HCT116 (cell line): Measurements from ENCODE around the gene AADACL4. TPM values are rescaled to one million over a fixed set of nuclear protein-coding genes. Genes with fewer than 3 reads are reported as not detected.

Source experiments
- ATAC-seq: fragments of 200-7000 bp; cut with Tn5 transposase; 2 replicates; pipeline ENCODE4 v1.9.1; 2020; ENCODE audit warnings: mild to moderate bottlenecking, moderate library complexity
- BruUV-seq: library from RNA; stranded (reverse); fragments of 400-500 nt; replicated peaks from 2 replicates; lab custom pipeline; 2021; lab: Mats Ljungman, UMichigan
- CTCF ChIA-PET: fragments of 300-600 bp; sonication (Branson Sonifier 250); formaldehyde crosslinking; loops from one replicate; lab custom pipeline; 2021; ENCODE audit warnings: antibody characterized with exemption; lab: Charles Lee
- POLR2A ChIA-PET: fragments of 300-600, 350-600 bp; sonication (Branson Sonifier 250); formaldehyde crosslinking; loops from one replicate; lab custom pipeline; 2021; ENCODE audit warnings: antibody characterized with exemption; lab: Charles Lee
- RAD21 ChIA-PET, 2 experiments: fragments of 300-600 bp; sonication (Branson Sonifier 250); formaldehyde crosslinking; loops; one replicate each; lab custom pipeline; 2023; ENCODE audit warnings: low total read pairs in 2 of 2; ENCODE audit not compliant: uncharacterized antibody in 2 of 2, unreplicated experiment in 2 of 2, low non-redundant PET in 1 of 2; lab: Charles Lee
- DNase-seq: peaks from one replicate; pipeline ENCODE4 v3.0.0-alpha.2; 2010; ENCODE audit warnings: low read depth, low spot score
- H2AFZ ChIP-seq: fragments of 200-600 bp; shearing (Covaris generic), sonication (generic); 2 replicates; pipeline ENCODE4 v1.6.1; 2017; ENCODE audit warnings: low read depth, mixed run types, mixed read lengths, antibody characterized with exemption, low read length; ENCODE audit not compliant: poor library complexity, severe bottlenecking
- H3K27ac ChIP-seq: 2 replicates; pipeline ENCODE4 v1.5.1; 2012; ENCODE audit warnings: low read depth, low read length
- H3K27me3 ChIP-seq: fragments of 200-600 bp; sonication (generic); 2 replicates; pipeline ENCODE4 v1.6.1; 2016; ENCODE audit warnings: mixed run types, low read length, mixed read lengths; ENCODE audit not compliant: insufficient read depth
- H3K36me3 ChIP-seq, 2 experiments: fragments of 200-500 bp in 1 of 2; fragments of 200-600 bp in 1 of 2; sonication (Bioruptor generic) in 1 of 2; sonication (generic) in 1 of 2; 2 replicates each; pipeline versions ENCODE4 v1.5.1 to v1.6.1; 2014 to 2016; ENCODE audit warnings: low read length in 2 of 2, inconsistent platforms in 1 of 2, mixed read lengths in 1 of 2, mixed run types in 1 of 2; ENCODE audit not compliant: insufficient read depth in 2 of 2, control insufficient read depth in 1 of 2
- H3K4me1 ChIP-seq, 2 experiments: fragments of 200-600 bp in 1 of 2; sonication (generic) in 1 of 2; 2 replicates each; pipeline versions ENCODE4 v1.5.1 to v1.6.1; 2012 to 2017; ENCODE audit warnings: low read length in 2 of 2, inconsistent platforms in 1 of 2, mild to moderate bottlenecking in 1 of 2, mixed read lengths in 1 of 2, mixed run types in 1 of 2, moderate library complexity in 1 of 2; ENCODE audit not compliant: insufficient read depth in 2 of 2, control insufficient read depth in 1 of 2
- H3K4me2 ChIP-seq: fragments of 200-600 bp; sonication (generic); 2 replicates; pipeline ENCODE4 v1.6.1; 2017; ENCODE audit warnings: mixed run types, low read length, mixed read lengths
- H3K4me3 ChIP-seq, 2 experiments: fragments of 200-600 bp in 1 of 2; sonication (generic) in 1 of 2; replicated peaks in 1 of 2; 2 replicates each; pipeline ENCODE4 v1.5.1; 2011 to 2016; ENCODE audit warnings: low read length in 2 of 2, control low read depth in 1 of 2, low read depth in 1 of 2, mild to moderate bottlenecking in 1 of 2, mixed read lengths in 1 of 2, mixed run types in 1 of 2
- H3K79me2 ChIP-seq: fragments of 200-600 bp; sonication (generic); 2 replicates; pipeline ENCODE4 v1.6.1; 2017; ENCODE audit warnings: mild to moderate bottlenecking, mixed run types, low read length, moderate library complexity, mixed read lengths; ENCODE audit not compliant: insufficient read depth
- H3K9ac ChIP-seq: fragments of 200-600 bp; sonication (generic); 2 replicates; pipeline ENCODE4 v1.6.1; 2016; ENCODE audit warnings: low read length, mixed read lengths
- H3K9me2 ChIP-seq: fragments of 200-600 bp; sonication (generic), shearing (Covaris generic); 2 replicates; pipeline ENCODE4 v1.6.1; 2017; ENCODE audit warnings: mixed run types, mild to moderate bottlenecking, moderate library complexity; ENCODE audit not compliant: insufficient read depth
- H3K9me3 ChIP-seq, 2 experiments: fragments of 200-500 bp in 1 of 2; fragments of 200-600 bp in 1 of 2; sonication (Bioruptor generic) in 1 of 2; sonication (generic) in 1 of 2; 2 replicates each; pipeline ENCODE4 v1.6.1; 2014 to 2017; ENCODE audit warnings: low read length in 2 of 2, mixed read lengths in 2 of 2, inconsistent platforms in 1 of 2, low read depth in 1 of 2, mild to moderate bottlenecking in 1 of 2, mixed run types in 1 of 2, moderate library complexity in 1 of 2; ENCODE audit not compliant: control insufficient read depth in 1 of 2, insufficient read depth in 1 of 2
- H4K20me1 ChIP-seq: fragments of 200-600 bp; sonication (generic), shearing (Covaris generic); 2 replicates; pipeline ENCODE4 v1.6.1; 2017; ENCODE audit warnings: mixed run types, mild to moderate bottlenecking, moderate library complexity; ENCODE audit not compliant: insufficient read depth
- ATF3 ChIP-seq: IDR thresholded peaks from 2 replicates; pipeline ENCODE4 v1.6.1; 2012
- CEBPB ChIP-seq: IDR thresholded peaks from 2 replicates; pipeline ENCODE4 v1.6.1; 2012; ENCODE audit warnings: low read depth
- ELF1 ChIP-seq: IDR thresholded peaks from 2 replicates; pipeline ENCODE4 v1.6.1; 2012; ENCODE audit warnings: low read depth, borderline replicate concordance
- EZH2 ChIP-seq: fragments of 200-600 bp; sonication (generic); IDR thresholded peaks from 2 replicates; pipeline ENCODE4 v1.6.1; 2017; ENCODE audit warnings: antibody characterized with exemption, mixed run types
- EZH2phosphoT487 ChIP-seq: fragments of 200-600 bp; IDR thresholded peaks from 2 replicates; pipeline ENCODE4 v1.6.1; 2018; ENCODE audit warnings: antibody characterized with exemption, borderline replicate concordance
- JUND ChIP-seq: IDR thresholded peaks from 2 replicates; pipeline ENCODE4 v1.6.1; 2012
- POLR2A ChIP-seq: IDR thresholded peaks from 2 replicates; pipeline ENCODE4 v1.7.0; 2011; ENCODE audit warnings: borderline replicate concordance; ENCODE audit not compliant: insufficient read depth, insufficient read length; ENCODE audit errors: extremely low read depth
- POLR2AphosphoS5 ChIP-seq: IDR thresholded peaks from 2 replicates; pipeline ENCODE4 v1.6.1; 2011; ENCODE audit warnings: mild to moderate bottlenecking, low read depth, low read length, moderate library complexity
- RAD21 ChIP-seq: IDR thresholded peaks from 2 replicates; pipeline ENCODE4 v1.6.1; 2012; ENCODE audit warnings: low read depth, mild to moderate bottlenecking
- REST ChIP-seq: IDR thresholded peaks from 2 replicates; pipeline ENCODE4 v1.6.1; 2012; ENCODE audit warnings: low read depth
- SIN3A ChIP-seq: IDR thresholded peaks from 2 replicates; pipeline ENCODE4 v1.6.1; 2012; ENCODE audit warnings: low read depth
- SRF ChIP-seq: IDR thresholded peaks from 2 replicates; pipeline ENCODE4 v1.6.1; 2012; ENCODE audit warnings: low read depth
- TCF7L2 ChIP-seq: IDR thresholded peaks from 2 replicates; pipeline ENCODE4 v1.7.0; 2011; ENCODE audit warnings: borderline replicate concordance, inconsistent platforms; ENCODE audit not compliant: insufficient read depth, insufficient read length; ENCODE audit errors: extremely low read depth
- YY1 ChIP-seq: IDR thresholded peaks from 2 replicates; pipeline ENCODE4 v1.6.1; 2011; ENCODE audit warnings: low read length, low read depth, moderate library complexity, mild to moderate bottlenecking; ENCODE audit not compliant: insufficient replicate concordance; ENCODE audit errors: extremely low read depth
- ZBTB33 ChIP-seq: IDR thresholded peaks from 2 replicates; pipeline ENCODE4 v1.6.1; 2011; ENCODE audit warnings: mild to moderate bottlenecking, low read length, moderate library complexity; ENCODE audit not compliant: insufficient replicate concordance; ENCODE audit errors: extremely low read depth
- ZFX ChIP-seq: fragments of 450-650 bp; IDR thresholded peaks from 2 replicates; pipeline ENCODE4 v1.6.1; 2017
- intact Hi-C: fragments of 100-400 bp; cut with micrococcal nuclease; formaldehyde crosslinking; loops from 2 replicates; pipeline ENCODE4 v1.10.0; 2022
- total RNA-seq: library from RNA; stranded (reverse); gene quantifications from one replicate; pipeline ENCODE4 v1.2.1, GENCODE V29; 2021; ENCODE audit not compliant: unreplicated experiment
- TF ChIP-seq, protein P1 (sequence below), 3 experiments: fragments of 200-600 bp in 1 of 3; sonication (generic) in 1 of 3; IDR thresholded peaks in 2 of 3; conservative IDR thresholded peaks in 1 of 3; 2 replicates each; pipeline ENCODE4 v1.5.1; 2012 to 2017; ENCODE audit warnings: low read depth in 2 of 3, low read length in 2 of 3, antibody characterized with exemption in 1 of 3, borderline replicate concordance in 1 of 3, control low read depth in 1 of 3, mild to moderate bottlenecking in 1 of 3, mixed read lengths in 1 of 3, mixed run types in 1 of 3, moderate library complexity in 1 of 3; ENCODE audit not compliant: insufficient read depth in 1 of 3
- TF ChIP-seq, protein P2 (sequence below): IDR thresholded peaks from 2 replicates; pipeline ENCODE4 v1.6.1; 2012

The AADACL4 gene
- total RNA-seq, 1 experiment from 2014 or later, result not detected

DNA sequence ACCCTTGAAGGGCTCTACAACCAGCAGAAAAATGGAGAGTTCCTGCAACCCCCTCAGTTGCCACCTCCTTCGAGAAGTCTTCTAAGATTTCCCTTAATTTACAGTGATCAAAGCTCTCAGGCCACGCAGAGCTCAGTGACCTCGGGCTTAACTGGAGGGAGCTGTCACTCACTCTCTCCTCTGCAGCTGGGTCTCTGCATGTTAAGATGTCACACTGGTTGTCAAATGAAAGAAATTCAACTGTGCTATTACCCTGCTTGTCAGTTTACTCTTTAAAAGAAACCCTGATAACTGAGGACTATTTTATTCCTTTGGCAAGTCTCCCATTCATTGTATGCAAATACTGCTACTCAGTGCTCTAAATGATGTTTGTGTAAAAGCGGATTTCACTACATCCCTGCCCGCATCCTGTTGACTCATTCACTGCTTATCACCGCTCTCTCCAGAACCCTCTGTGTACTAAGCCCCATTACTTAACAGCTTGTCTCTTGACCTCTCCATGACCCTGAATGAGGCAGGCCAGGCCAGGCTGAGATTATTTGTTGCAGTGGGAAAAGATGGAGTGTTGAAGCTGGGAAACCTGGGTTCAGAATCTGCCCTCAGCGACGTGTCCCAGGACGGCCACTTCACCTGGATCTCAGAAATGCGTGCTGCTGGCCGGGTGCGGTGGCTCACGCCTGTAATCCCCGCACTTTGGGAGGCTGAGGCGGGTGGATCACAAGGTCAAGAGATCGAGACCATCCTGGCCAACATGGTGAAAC lies 39.6 kb upstream of the AADACL4 start:
- Histone ChIP-seq H3K9ac (peak overlapping the region; percentile 13; the same call in 1 of the 2 replicates), H3K27ac (peak overlapping the region; percentile 42)
- POLR2A ChIA-PET, result interaction anchor here (1.0 to 2.0 kb wide), 2 partner anchors 11 to 14 kb away, joined by 4 to 12 read pairs; partner anchors contain the start of gene DHRS3
- TF ChIP-seq, protein P1, sequence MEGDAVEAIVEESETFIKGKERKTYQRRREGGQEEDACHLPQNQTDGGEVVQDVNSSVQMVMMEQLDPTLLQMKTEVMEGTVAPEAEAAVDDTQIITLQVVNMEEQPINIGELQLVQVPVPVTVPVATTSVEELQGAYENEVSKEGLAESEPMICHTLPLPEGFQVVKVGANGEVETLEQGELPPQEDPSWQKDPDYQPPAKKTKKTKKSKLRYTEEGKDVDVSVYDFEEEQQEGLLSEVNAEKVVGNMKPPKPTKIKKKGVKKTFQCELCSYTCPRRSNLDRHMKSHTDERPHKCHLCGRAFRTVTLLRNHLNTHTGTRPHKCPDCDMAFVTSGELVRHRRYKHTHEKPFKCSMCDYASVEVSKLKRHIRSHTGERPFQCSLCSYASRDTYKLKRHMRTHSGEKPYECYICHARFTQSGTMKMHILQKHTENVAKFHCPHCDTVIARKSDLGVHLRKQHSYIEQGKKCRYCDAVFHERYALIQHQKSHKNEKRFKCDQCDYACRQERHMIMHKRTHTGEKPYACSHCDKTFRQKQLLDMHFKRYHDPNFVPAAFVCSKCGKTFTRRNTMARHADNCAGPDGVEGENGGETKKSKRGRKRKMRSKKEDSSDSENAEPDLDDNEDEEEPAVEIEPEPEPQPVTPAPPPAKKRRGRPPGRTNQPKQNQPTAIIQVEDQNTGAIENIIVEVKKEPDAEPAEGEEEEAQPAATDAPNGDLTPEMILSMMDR (IDR thresholded peaks at IDR 0.05 in 2 of 3, conservative IDR thresholded peaks at IDR 0.05 in 1 of 3; ENCODE audit: borderline replicate concordance in 1 of 3, insufficient read depth in 1 of 3, low read depth in 2 of 3, low read length in 2 of 3), result no peak
- no peak for TF ChIP-seq ELF1
- no peak for TF ChIP-seq REST
- peak; percentile 75 for TF ChIP-seq TCF7L2
- TF ChIP-seq RAD21, result no peak
- TF ChIP-seq SIN3A, result no peak
- TF ChIP-seq SRF, result no peak
- no peak for TF ChIP-seq EZH2phosphoT487
- no peak for TF ChIP-seq ZFX
- TF ChIP-seq, protein P2, sequence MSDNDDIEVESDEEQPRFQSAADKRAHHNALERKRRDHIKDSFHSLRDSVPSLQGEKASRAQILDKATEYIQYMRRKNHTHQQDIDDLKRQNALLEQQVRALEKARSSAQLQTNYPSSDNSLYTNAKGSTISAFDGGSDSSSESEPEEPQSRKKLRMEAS, result no peak
- no peak for TF ChIP-seq ATF3
- TF ChIP-seq CEBPB, result no peak
- no peak for TF ChIP-seq EZH2
- no peak for TF ChIP-seq POLR2A
- no peak for TF ChIP-seq ZBTB33
- TF ChIP-seq POLR2AphosphoS5, result peak; percentile 66
- TF ChIP-seq YY1, result peak; percentile 23
- no peak for TF ChIP-seq JUND

More for the DNA sequence above, 39.6 kb upstream of the AADACL4 start:
- no peaks in the 10 kb centered on the region for H3K9me2 ChIP-seq
- no peaks in the 10 kb centered on the region for H3K27me3 ChIP-seq
- 0 out of 4 replicates have a peak overlapping the region, but pooled peaks of 1 of the 2 experiments have one; percentile 10 for H3K4me3 ChIP-seq
- H3K79me2 ChIP-seq, result peaks cover 69% of the 10 kb centered on the region
- no peaks in the 10 kb centered on the region for H4K20me1 ChIP-seq
- CTCF ChIA-PET, result interaction anchor here (0.7 kb wide), 1 partner anchor 13 kb away, joined by 3 read pairs; no protein-coding TSS in a partner anchor
- RAD21 ChIA-PET, result interaction anchor here in 1 of 2 experiments (0.7 to 1.0 kb wide), 2 partner anchors 12 to 114 kb away, joined by 3 to 6 read pairs; no protein-coding TSS in a partner anchor
- peak overlapping the region; percentile 67 for H3K4me2 ChIP-seq
- peaks cover 52 to 81% of the 10 kb centered on the region in 2 experiments for H3K4me1 ChIP-seq
- no peak overlapping the region for H2AFZ ChIP-seq
- H3K9me3 ChIP-seq, result no peaks in the 10 kb centered on the region
- H3K36me3 ChIP-seq, result no peaks in the 10 kb centered on the region; a peak in 1 of 4 replicates
- DNase-seq (peak; percentile 76), ATAC-seq (peak; percentile 81)
- no TSS peak for BruUV-seq
- intact Hi-C loops, result no loop called here
